Uterus (tissue), 4 donors: ENCODE data around the gene CYP4B1. TPM values are rescaled to one million over a fixed set of nuclear protein-coding genes. Genes with fewer than 3 reads are reported as not detected.

Experiments
- DNase-seq, 2 donors: peaks; one replicate each; pipeline ENCODE4 v3.0.0-alpha.2; 2019 to 2020
- H3K27ac ChIP-seq, 2 donors: fragments of 200-600 bp; sonication (generic); 1 replicate in 1 of 2; 2 replicates in 1 of 2; pipeline ENCODE4 v1.5.1; 2016 to 2018
- H3K27me3 ChIP-seq, 2 donors: fragments of 200-600 bp; sonication (generic); one replicate each; pipeline ENCODE4 v1.5.1; 2018 to 2019; ENCODE audit warnings: control low read depth in 1 of 2
- H3K36me3 ChIP-seq, 2 donors: fragments of 200-600 bp; sonication (generic); one replicate each; pipeline ENCODE4 v1.5.1; 2019; ENCODE audit warnings: control low read depth in 1 of 2
- H3K4me1 ChIP-seq, 2 donors: fragments of 200-600 bp; sonication (generic); one replicate each; pipeline ENCODE4 v1.5.1; 2018 to 2019; ENCODE audit warnings: control low read depth in 1 of 2
- H3K4me3 ChIP-seq, 2 donors: fragments of 200-600 bp; sonication (generic); 1 replicate in 1 of 2; 2 replicates in 1 of 2; pipeline ENCODE4 v1.5.1; 2018 to 2019; ENCODE audit warnings: mild to moderate bottlenecking in 1 of 2
- H3K9me3 ChIP-seq, 2 donors: fragments of 200-600 bp; sonication (generic); one replicate each; pipeline ENCODE4 v1.5.1; 2019; ENCODE audit warnings: control low read depth in 1 of 2
- POLR2A ChIP-seq, 2 donors: fragments of 450-650 bp; IDR thresholded peaks; one replicate each; pipeline ENCODE4 v1.6.1; 2016; ENCODE audit warnings: antibody characterized with exemption in 2 of 2, mild to moderate bottlenecking in 1 of 2, moderate library complexity in 1 of 2
- intact Hi-C: fragments of 100-400 bp; cut with DNase I; formaldehyde crosslinking; loops from one replicate; pipeline ENCODE4 v1.15.1; 2023; ENCODE audit warnings: low total_unique reads
- total RNA-seq, 4 donors: library from RNA; depleted of rRNA in 3 of 4; stranded (reverse); fragments of >200 nt in 3 of 4; gene quantifications; one replicate each; pipeline versions ENCODE4 v1.1.0 to v1.2.4, GENCODE V29; 2014 to 2023
- TF ChIP-seq, protein P1 (sequence below), 4 experiments: fragments of 200-600 bp in 2 of 4; fragments of 450-650 bp in 2 of 4; sonication (generic) in 2 of 4; IDR thresholded peaks; one replicate each; pipeline ENCODE4 v1.5.1; 2016 to 2019; ENCODE audit warnings: antibody characterized with exemption in 4 of 4, mild to moderate bottlenecking in 2 of 4, moderate library complexity in 1 of 4
- donor health status: DM: yes; HTN: yes; CAD: no.

CYP4B1 gene
- total RNA-seq, 4 donors from 2014 or later = 4.9 to 37.6 (median 10.1) TPM

DNA sequence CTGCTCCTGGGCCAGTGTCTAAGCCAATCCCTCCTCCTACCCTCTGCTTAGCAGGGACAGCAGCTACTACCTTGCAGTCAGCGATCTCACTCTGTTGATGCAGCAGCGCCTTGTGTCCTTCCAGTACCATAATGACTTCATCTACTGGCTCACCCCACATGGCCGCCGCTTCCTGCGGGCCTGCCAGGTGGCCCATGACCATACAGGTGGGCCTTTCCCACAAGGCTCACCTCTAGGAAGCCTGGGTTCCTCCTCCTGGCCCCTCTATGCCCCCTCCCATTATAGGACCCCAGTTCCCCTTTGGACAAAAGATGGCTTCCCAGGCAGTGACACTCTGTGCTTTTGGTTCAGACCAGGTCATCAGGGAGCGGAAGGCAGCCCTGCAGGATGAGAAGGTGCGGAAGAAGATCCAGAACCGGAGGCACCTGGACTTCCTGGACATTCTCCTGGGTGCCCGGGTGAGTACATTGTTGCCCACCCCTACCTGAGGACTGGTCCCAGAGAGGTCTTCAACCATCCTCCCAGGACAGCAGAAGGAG is 15.1 kb downstream of the CYP4B1 start:
- H3K4me1 ChIP-seq = no peaks in the 10 kb centered on the region
- no peak overlapping the region for H3K4me3 ChIP-seq
- H3K36me3 ChIP-seq = no peaks in the 10 kb centered on the region
- no peak for TF ChIP-seq POLR2A (IDR thresholded peaks at IDR 0.05)
- TF ChIP-seq, protein P1, sequence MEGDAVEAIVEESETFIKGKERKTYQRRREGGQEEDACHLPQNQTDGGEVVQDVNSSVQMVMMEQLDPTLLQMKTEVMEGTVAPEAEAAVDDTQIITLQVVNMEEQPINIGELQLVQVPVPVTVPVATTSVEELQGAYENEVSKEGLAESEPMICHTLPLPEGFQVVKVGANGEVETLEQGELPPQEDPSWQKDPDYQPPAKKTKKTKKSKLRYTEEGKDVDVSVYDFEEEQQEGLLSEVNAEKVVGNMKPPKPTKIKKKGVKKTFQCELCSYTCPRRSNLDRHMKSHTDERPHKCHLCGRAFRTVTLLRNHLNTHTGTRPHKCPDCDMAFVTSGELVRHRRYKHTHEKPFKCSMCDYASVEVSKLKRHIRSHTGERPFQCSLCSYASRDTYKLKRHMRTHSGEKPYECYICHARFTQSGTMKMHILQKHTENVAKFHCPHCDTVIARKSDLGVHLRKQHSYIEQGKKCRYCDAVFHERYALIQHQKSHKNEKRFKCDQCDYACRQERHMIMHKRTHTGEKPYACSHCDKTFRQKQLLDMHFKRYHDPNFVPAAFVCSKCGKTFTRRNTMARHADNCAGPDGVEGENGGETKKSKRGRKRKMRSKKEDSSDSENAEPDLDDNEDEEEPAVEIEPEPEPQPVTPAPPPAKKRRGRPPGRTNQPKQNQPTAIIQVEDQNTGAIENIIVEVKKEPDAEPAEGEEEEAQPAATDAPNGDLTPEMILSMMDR (IDR thresholded peaks at IDR 0.05) = no peak
- H3K27me3 ChIP-seq = no peaks in the 10 kb centered on the region
- no peak for DNase-seq
- intact Hi-C loops = no loop called here
- H3K9me3 ChIP-seq = no peaks in the 10 kb centered on the region
- no peak overlapping the region for H3K27ac ChIP-seq

DNA sequence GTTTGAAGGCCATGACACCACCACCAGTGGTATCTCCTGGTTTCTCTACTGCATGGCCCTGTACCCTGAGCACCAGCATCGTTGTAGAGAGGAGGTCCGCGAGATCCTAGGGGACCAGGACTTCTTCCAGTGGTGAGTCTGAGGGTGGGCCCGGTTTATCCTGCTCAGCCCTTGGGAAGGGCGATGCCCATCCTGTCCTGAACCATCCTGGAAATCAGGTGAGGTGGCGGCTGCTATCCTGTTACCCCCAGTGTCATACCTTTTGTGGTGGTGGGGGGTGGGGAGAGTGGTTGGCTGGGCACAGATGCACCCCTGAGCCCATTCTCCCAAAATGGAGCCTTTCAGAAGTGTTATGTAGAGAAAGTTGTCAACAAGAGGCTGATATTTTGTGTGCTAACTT is 16.3 kb downstream of the CYP4B1 start:
- Histone ChIP-seq H3K36me3 (no peaks in the 10 kb centered on the region), H3K27me3 (no peaks in the 10 kb centered on the region), H3K4me1 (no peaks in the 10 kb centered on the region), H3K4me3 (no peak overlapping the region), H3K9me3 (no peaks in the 10 kb centered on the region), H3K27ac (no peak overlapping the region)
- DNase-seq = no peak
- no peak for TF ChIP-seq POLR2A (IDR thresholded peaks at IDR 0.05)
- TF ChIP-seq, protein P1 (IDR thresholded peaks at IDR 0.05) = no peak
- intact Hi-C loops = no loop called here

DNA sequence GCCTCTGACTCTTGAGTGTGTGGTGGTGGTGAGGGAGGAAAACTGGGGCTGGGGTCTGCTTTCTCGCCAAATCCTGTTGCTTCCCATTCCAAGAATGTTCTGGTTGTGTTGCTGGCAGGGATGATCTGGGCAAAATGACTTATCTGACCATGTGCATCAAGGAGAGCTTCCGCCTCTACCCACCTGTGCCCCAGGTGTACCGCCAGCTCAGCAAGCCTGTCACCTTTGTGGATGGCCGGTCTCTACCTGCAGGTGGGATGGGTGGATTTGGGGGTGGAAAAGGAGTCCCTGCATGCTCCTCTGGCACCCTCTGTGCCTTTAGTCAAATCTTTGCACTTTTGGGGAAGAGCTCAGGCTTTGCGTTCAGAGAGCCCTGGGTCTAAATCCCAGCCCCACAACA is 18.1 kb downstream of the CYP4B1 start:
- TF ChIP-seq, protein P1 (IDR thresholded peaks at IDR 0.05) = no peak
- TF ChIP-seq POLR2A (IDR thresholded peaks at IDR 0.05) = no peak
- intact Hi-C loops = no loop called here
- Histone ChIP-seq H3K27ac (no peak overlapping the region), H3K4me3 (no peak overlapping the region), H3K36me3 (no peaks in the 10 kb centered on the region), H3K4me1 (no peaks in the 10 kb centered on the region), H3K27me3 (no peaks in the 10 kb centered on the region), H3K9me3 (no peaks in the 10 kb centered on the region)
- DNase-seq = no peak

DNA sequence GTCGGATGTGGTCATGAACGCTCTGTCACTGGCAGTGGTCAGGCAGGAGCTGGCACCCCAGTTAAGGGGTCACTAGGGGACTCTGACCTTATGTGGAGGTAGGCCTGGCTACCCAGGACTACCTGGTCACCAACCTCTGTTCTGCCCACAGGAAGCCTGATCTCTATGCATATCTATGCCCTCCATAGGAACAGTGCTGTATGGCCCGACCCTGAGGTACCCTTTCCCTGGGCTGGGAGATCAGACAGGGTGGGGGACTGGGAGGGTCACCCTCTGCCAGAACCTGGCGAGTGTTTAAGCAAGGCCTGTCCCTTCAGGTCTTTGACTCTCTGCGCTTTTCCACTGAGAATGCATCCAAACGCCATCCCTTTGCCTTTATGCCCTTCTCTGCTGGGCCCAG is 19.0 kb downstream of the CYP4B1 start:
- DNase-seq = no peak
- intact Hi-C loops = no loop called here
- Histone ChIP-seq H3K27ac (no peak overlapping the region), H3K27me3 (no peaks in the 10 kb centered on the region), H3K4me3 (no peak overlapping the region), H3K36me3 (no peaks in the 10 kb centered on the region), H3K9me3 (no peaks in the 10 kb centered on the region), H3K4me1 (no peaks in the 10 kb centered on the region)
- no peak for TF ChIP-seq POLR2A (IDR thresholded peaks at IDR 0.05)
- TF ChIP-seq, protein P1 (IDR thresholded peaks at IDR 0.05) = no peak

DNA sequence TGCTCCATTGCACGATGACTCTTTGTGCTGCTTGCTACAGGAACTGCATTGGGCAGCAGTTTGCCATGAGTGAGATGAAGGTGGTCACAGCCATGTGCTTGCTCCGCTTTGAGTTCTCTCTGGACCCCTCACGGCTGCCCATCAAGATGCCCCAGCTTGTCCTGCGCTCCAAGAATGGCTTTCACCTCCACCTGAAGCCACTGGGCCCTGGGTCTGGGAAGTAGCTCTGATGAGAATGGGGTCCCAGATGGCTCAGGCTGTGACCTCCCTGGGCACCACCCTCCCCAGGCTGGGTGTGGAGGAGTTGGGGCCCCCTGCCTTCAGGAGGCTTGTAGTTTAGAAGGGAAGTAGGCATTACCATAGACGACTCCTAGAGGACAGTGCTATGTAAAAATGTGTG is 19.7 kb downstream of the CYP4B1 start:
- H3K9me3 ChIP-seq = no peaks in the 10 kb centered on the region
- no peak for DNase-seq
- H3K27me3 ChIP-seq = no peaks in the 10 kb centered on the region
- H3K36me3 ChIP-seq = no peaks in the 10 kb centered on the region
- no peak for TF ChIP-seq POLR2A (IDR thresholded peaks at IDR 0.05)
- TF ChIP-seq, protein P1 (IDR thresholded peaks at IDR 0.05) = no peak
- H3K27ac ChIP-seq = no peak overlapping the region
- intact Hi-C loops = no loop called here
- H3K4me1 ChIP-seq = no peaks in the 10 kb centered on the region
- no peak overlapping the region for H3K4me3 ChIP-seq
